ENCODE measurements around the gene GLDC. TPM values are rescaled to one million over a fixed set of nuclear protein-coding genes. Genes with fewer than 3 reads are reported as not detected.

Gene GLDC
- total and polyA plus RNA-seq, 4 donors: 0.10 to 1.5 (median 0.74) TPM

- WGBS, 2 donors: 85 to 86% methylated on average over 5 of the region's 5 CpGs
These were observed 40.3 kb downstream of the GLDC start for GRCh38 chr9:6605202-6605601.

DNA sequence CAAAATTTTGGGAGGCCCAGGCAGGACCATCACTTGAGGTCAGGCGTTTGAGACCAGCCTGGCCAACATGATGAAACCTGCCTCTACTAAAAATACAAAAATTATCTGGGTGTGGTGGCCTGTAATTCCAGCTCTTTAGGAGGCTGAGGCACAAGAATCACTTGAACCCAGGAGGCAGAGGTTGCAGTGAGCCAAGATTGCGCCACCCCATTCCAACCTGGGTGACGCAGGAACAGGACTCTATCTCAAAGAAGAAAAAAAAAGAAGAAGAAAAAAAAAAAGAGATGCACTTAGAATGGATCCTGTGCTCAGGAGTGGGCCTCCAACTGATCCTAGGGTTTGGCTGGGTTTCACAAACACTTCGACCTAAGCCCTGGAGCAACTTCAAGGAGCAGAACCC lies 45.1 kb downstream of the GLDC start:
- Histone ChIP-seq H3K9ac (ENCODE audit: insufficient read depth in 1 of 2, low read length in 2 of 2) (no peak overlapping the region), H3K4me1 (ENCODE audit: control insufficient read depth in 5 of 5, insufficient read depth in 5 of 5, low read length in 5 of 5) (peaks cover 0 to 3% (median 0%) of the 10 kb centered on the region in 5 donors), H3K27ac (ENCODE audit: low read depth in 1 of 2, low read length in 1 of 2) (no peak overlapping the region), H3K4me3 (no peak overlapping the region), H3K9me3 (ENCODE audit: control insufficient read depth in 4 of 4, insufficient read depth in 3 of 4, low read length in 3 of 4) (no peaks in the 10 kb centered on the region), H3K27me3 (ENCODE audit: control insufficient read depth in 3 of 3, insufficient read depth in 3 of 3, low read length in 2 of 3) (no peaks in the 10 kb centered on the region), H3K36me3 (ENCODE audit: control insufficient read depth in 4 of 4, insufficient read depth in 4 of 4, low read length in 4 of 4) (no peaks in the 10 kb centered on the region)
- 89 to 91% methylated on average over 4 of the region's 4 CpGs for WGBS, 2 donors
- ATAC-seq (ENCODE audit: insufficient read depth, low FRiP score): no peak
- TF ChIP-seq, protein P1, sequence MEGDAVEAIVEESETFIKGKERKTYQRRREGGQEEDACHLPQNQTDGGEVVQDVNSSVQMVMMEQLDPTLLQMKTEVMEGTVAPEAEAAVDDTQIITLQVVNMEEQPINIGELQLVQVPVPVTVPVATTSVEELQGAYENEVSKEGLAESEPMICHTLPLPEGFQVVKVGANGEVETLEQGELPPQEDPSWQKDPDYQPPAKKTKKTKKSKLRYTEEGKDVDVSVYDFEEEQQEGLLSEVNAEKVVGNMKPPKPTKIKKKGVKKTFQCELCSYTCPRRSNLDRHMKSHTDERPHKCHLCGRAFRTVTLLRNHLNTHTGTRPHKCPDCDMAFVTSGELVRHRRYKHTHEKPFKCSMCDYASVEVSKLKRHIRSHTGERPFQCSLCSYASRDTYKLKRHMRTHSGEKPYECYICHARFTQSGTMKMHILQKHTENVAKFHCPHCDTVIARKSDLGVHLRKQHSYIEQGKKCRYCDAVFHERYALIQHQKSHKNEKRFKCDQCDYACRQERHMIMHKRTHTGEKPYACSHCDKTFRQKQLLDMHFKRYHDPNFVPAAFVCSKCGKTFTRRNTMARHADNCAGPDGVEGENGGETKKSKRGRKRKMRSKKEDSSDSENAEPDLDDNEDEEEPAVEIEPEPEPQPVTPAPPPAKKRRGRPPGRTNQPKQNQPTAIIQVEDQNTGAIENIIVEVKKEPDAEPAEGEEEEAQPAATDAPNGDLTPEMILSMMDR (IDR thresholded peaks at IDR 0.05; ENCODE audit: control extremely low read depth, extremely low read depth): no peak
- no peak for DNase-seq

More at GRCh38 chr9:6605202-6605601, 40.3 kb downstream of the GLDC start:
- H3K27me3 ChIP-seq (ENCODE audit: control insufficient read depth in 3 of 3, insufficient read depth in 3 of 3, low read length in 2 of 3): no peaks in the 10 kb centered on the region
- H3K4me1 ChIP-seq (ENCODE audit: control insufficient read depth in 5 of 5, insufficient read depth in 5 of 5, low read length in 5 of 5): no peaks in the 10 kb centered on the region
- no peaks in the 10 kb centered on the region for H3K36me3 ChIP-seq (ENCODE audit: control insufficient read depth in 4 of 4, insufficient read depth in 4 of 4, low read length in 4 of 4)
- no peak overlapping the region for H3K4me3 ChIP-seq
- DNase-seq: no peak
- no peak overlapping the region for H3K27ac ChIP-seq (ENCODE audit: low read depth in 1 of 2, low read length in 1 of 2)
- TF ChIP-seq, protein P1 (IDR thresholded peaks at IDR 0.05; ENCODE audit: control extremely low read depth, extremely low read depth): no peak
- no peak overlapping the region for H3K9ac ChIP-seq (ENCODE audit: insufficient read depth in 1 of 2, low read length in 2 of 2)
- H3K9me3 ChIP-seq (ENCODE audit: control insufficient read depth in 4 of 4, insufficient read depth in 3 of 4, low read length in 3 of 4): no peaks in the 10 kb centered on the region
- ATAC-seq (ENCODE audit: insufficient read depth, low FRiP score): no peak

DNA sequence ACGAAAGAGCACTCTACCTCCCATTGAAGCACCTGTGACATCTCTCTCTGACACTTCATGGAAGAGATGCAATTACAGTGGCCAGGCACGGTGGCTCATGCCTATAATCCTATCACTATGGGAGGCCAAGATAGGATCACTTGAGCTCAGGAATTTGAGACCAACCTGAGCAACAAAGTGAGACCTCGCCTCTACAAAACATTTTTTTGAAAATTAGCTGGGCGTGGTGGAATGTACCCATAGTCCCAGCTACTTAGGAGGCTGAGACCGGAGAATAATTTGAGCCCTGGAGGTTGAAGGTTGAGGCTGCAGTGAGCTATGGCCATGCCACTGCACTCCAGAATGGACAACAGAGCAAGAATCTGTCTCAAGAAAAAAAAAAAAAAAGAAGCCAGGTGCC lies 45.5 kb downstream of the GLDC start:
- H3K9ac ChIP-seq (ENCODE audit: insufficient read depth in 1 of 2, low read length in 2 of 2): no peak overlapping the region
- H3K27me3 ChIP-seq (ENCODE audit: control insufficient read depth in 3 of 3, insufficient read depth in 3 of 3, low read length in 2 of 3): no peaks in the 10 kb centered on the region
- 93% methylated on average over 5 of the region's 5 CpGs for WGBS, 2 donors

More for the DNA sequence above, 45.5 kb downstream of the GLDC start:
- Histone ChIP-seq H3K9me3 (ENCODE audit: control insufficient read depth in 4 of 4, insufficient read depth in 3 of 4, low read length in 3 of 4) (no peaks in the 10 kb centered on the region), H3K27ac (ENCODE audit: low read depth in 1 of 2, low read length in 1 of 2) (no peak overlapping the region), H3K36me3 (ENCODE audit: control insufficient read depth in 4 of 4, insufficient read depth in 4 of 4, low read length in 4 of 4) (no peaks in the 10 kb centered on the region), H3K4me1 (ENCODE audit: control insufficient read depth in 5 of 5, insufficient read depth in 5 of 5, low read length in 5 of 5) (peaks cover 0 to 3% (median 0%) of the 10 kb centered on the region in 5 donors), H3K4me3 (no peak overlapping the region)
- no peak for DNase-seq
- no peak for ATAC-seq (ENCODE audit: insufficient read depth, low FRiP score)
- TF ChIP-seq, protein P1 (IDR thresholded peaks at IDR 0.05; ENCODE audit: control extremely low read depth, extremely low read depth): no peak
